Measurements from ENCODE around the gene OBSL1. TPM values are rescaled to one million over a fixed set of nuclear protein-coding genes. Genes with fewer than 3 reads are reported as not detected.
A peak's percentile ranks its signal among the peaks of the same experiment; 100 is the strongest.

The OBSL1 gene
- total and polyA plus RNA-seq, 2 donors (not counting 1 experiment from before 2014, with no cell fraction given): not detected

GRCh38 chr2:219544567-219544966, 26.8 kb downstream of the OBSL1 start:
- Mint-ChIP-seq H3K4me1 (peaks cover 24% of the 10 kb centered on the region), H3K9me3 (ENCODE audit: insufficient read depth) (no peaks in the 10 kb centered on the region), H3K27me3 (peaks cover 48% of the 10 kb centered on the region), H3K27ac (peak overlapping the region; percentile 50), H3K4me3 (peak overlapping the region; percentile 83)
- Histone ChIP-seq H3K4me3 (ENCODE audit: control extremely low read depth in 1 of 5, extremely low read depth in 1 of 5, insufficient read depth in 1 of 5, low read depth in 2 of 5, low read length in 4 of 5) (peak overlapping the region in 2 of 5 experiments; percentile 63 to 78), H3K36me3 (replicated peaks in 1 of 2; ENCODE audit: control extremely low read depth in 1 of 2, control insufficient read depth in 1 of 2, extremely low read depth in 1 of 2, insufficient read depth in 2 of 2, low read length in 1 of 2) (no peaks in the 10 kb centered on the region), H3K27ac (ENCODE audit: low read length in 2 of 2) (no peak overlapping the region), H2AFZ (ENCODE audit: insufficient read depth, low read depth, low read length, poor library complexity, severe bottlenecking) (no peak overlapping the region), H4K20me1 (ENCODE audit: control insufficient read depth, insufficient read depth, low read length, poor library complexity, severe bottlenecking) (no peaks in the 10 kb centered on the region), H3K79me2 (ENCODE audit: control insufficient read depth, insufficient read depth, low read length) (no peaks in the 10 kb centered on the region), H3K9ac (ENCODE audit: low read length) (no peak overlapping the region), H3K9me3 (ENCODE audit: control extremely low read depth in 1 of 3, control insufficient read depth in 2 of 3, insufficient read depth in 1 of 3, low read length in 2 of 3) (peaks cover 0 to 28% (median 0%) of the 10 kb centered on the region in 3 donors), H3K27me3 (replicated peaks in 1 of 4; ENCODE audit: control extremely low read depth in 1 of 4, control insufficient read depth in 3 of 4, insufficient read depth in 4 of 4, low read length in 3 of 4) (peaks cover 0 to 82% (median 21%) of the 10 kb centered on the region in 4 experiments), H3K4me2 (replicated peaks; ENCODE audit: low read depth, low read length, poor library complexity, severe bottlenecking) (peak overlapping the region; percentile 98), H3K4me1 (ENCODE audit: control insufficient read depth in 2 of 2, insufficient read depth in 2 of 2, low read length in 2 of 2) (peaks cover 29 to 31% of the 10 kb centered on the region in 2 donors)
- ChIA-PET CTCF (interaction anchor here (1.4 to 1.5 kb wide), 2 partner anchors 53 to 145 kb away, joined by 3 to 4 read pairs; partner anchors contain the start of gene STK11IP), POLR2A (no interaction called here)
- ATAC-seq (ENCODE audit: low read depth): no peak
- intact Hi-C loops (cut with micrococcal nuclease): loop anchor here (1.0 kb wide), 1 partner anchor 8 kb away; no protein-coding TSS in a partner anchor
- TF ChIP-seq EZH2 (IDR thresholded peaks at IDR 0.05; ENCODE audit: borderline replicate concordance, insufficient read depth, low read depth, low read length, poor library complexity, severe bottlenecking): no peak
- TF ChIP-seq CTCF (IDR thresholded peaks at IDR 0.05): no peak
- WGBS (ENCODE audit: insufficient coverage): 33% methylated on average over 6 of the region's 9 CpGs
- DNase-seq: no peak
